GM21528 (cell line): ENCODE data around the gene WBP1L.

Experiments
- ATAC-seq: cut with Tn5 transposase; IDR thresholded peaks from one replicate; pipeline ENCODE4 v1.9.1; 2021; ENCODE audit warnings: mild to moderate bottlenecking, moderate library complexity; ENCODE audit not compliant: unreplicated experiment, low FRiP score

Gene WBP1L

GRCh38 chr10:102777711-102778453 lies 34.1 kb downstream of the WBP1L start:
- ATAC-seq: no peak

GRCh38 chr10:102778781-102779180 lies 35.0 kb downstream of the WBP1L start:
- no peak for ATAC-seq

- no peak for ATAC-seq
Observed at GRCh38 chr10:102779680-102780526, 36.2 kb downstream of the WBP1L start.

- ATAC-seq: no peak
Observed at GRCh38 chr10:102780527-102780808, 36.7 kb downstream of the WBP1L start.

GRCh38 chr10:102781090-102781920 lies 37.6 kb downstream of the WBP1L start:
- ATAC-seq: no peak

GRCh38 chr10:102781921-102782557 lies 38.3 kb downstream of the WBP1L start:
- no peak for ATAC-seq

- ATAC-seq: no peak
Observed at GRCh38 chr10:102782673-102783551, 39.2 kb downstream of the WBP1L start.

- ATAC-seq: no peak
Observed at GRCh38 chr10:102783568-102783967, 39.8 kb downstream of the WBP1L start.

GRCh38 chr10:102785818-102786217 lies 42.1 kb downstream of the WBP1L start:
- ATAC-seq: no peak

GRCh38 chr10:102791754-102792395 lies 48.1 kb downstream of the WBP1L start:
- no peak for ATAC-seq

- ATAC-seq: peak; percentile 32
Observed at GRCh38 chr10:102795453-102796406, 52.0 kb downstream of the WBP1L start.

- peak; percentile 99 for ATAC-seq
Observed at GRCh38 chr10:102796407-102797176, 52.8 kb downstream of the WBP1L start.

GRCh38 chr10:102799691-102800471 lies 56.1 kb downstream of the WBP1L start:
- no peak for ATAC-seq

GRCh38 chr10:102800611-102801335 lies 57.0 kb downstream of the WBP1L start:
- no peak for ATAC-seq

GRCh38 chr10:102801496-102801895 lies 57.7 kb downstream of the WBP1L start:
- no peak for ATAC-seq

GRCh38 chr10:102801978-102802377 lies 58.2 kb downstream of the WBP1L start:
- no peak for ATAC-seq
